Stimulated activated CD8-positive, alpha-beta memory T cell treated with anti-CD3 and anti-CD28 coated beads, Interleukin-12 subunit alpha, Interleukin-12 subunit beta, amount 100 ng/mL, for 24 hours (primary cell): ENCODE data around the gene WDFY4.

Experiments
- DNase-seq: peaks from one replicate; pipeline ENCODE4 v3.0.0-alpha.2; 2020; ENCODE audit errors: extremely low read depth

Gene WDFY4

GRCh38 chr10:48879451-48879850, 194.8 kb downstream of the WDFY4 start:
- DNase-seq: no peak

GRCh38 chr10:48880016-48880705, 195.5 kb downstream of the WDFY4 start:
- DNase-seq: no peak

- no peak for DNase-seq
Measured at GRCh38 chr10:48881937-48882336, 197.3 kb downstream of the WDFY4 start.

DNA sequence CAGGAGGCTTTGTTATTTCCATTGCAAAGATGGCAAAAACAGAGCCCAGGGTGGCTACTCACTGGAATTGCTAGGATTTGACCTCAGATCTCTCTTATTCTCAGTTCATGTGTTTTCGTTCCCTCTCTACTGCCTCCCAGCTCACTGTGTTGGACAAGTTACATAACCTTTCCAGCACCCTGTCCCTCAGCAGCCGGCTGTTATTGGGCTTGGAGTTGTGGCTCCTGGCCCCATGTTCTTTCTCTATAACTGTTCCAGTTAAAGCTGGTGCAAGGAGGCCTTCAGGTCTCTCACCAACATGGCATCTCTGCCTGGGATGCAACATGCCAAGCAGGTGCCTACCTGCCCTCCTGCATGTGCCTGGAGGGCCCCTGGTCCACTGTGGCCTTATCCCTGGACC, 198.2 kb downstream of the WDFY4 start:
- no peak for DNase-seq

DNA sequence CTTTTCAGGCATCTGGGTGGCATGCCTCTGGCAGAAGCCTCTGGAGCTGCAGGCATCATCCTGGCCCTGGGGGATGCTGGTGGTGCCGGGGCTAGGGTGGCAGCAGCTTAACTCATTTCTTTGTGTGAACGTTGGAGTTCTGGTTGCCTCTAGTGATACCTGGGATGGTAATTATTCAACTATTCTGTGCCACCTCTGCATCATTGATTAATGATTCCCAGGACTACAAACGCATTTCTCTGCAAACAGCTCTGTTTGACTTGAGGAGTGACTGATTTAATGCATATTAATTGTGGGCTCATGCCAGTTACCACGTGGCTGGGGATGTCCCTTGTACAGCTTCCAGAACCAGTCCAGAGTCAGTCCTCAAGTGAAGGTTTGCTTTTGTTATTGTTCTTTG, 199.0 kb downstream of the WDFY4 start:
- no peak for DNase-seq

- no peak for DNase-seq
Measured at GRCh38 chr10:48884179-48885045, 199.7 kb downstream of the WDFY4 start.

DNA sequence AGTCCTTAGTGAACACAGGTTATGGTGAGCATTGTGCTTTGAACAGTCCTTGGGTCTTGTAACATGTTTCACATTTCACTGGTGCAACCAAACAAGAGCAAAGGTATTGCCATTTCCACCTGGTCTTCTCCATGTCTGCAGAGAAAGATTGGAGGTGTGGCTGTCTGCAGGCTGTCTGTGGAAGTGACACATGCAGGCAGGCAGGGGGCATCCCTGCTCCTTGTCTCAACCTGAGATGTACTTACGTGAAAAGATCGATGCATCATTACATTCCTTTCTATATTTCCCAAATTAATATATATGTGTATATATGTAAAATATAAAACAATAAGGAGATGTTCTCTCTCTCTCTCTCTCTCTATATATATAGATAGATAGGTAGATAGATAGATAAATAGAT, 200.7 kb downstream of the WDFY4 start:
- no peak for DNase-seq

- no peak for DNase-seq
Measured at GRCh38 chr10:48887982-48888381, 203.3 kb downstream of the WDFY4 start.

DNA sequence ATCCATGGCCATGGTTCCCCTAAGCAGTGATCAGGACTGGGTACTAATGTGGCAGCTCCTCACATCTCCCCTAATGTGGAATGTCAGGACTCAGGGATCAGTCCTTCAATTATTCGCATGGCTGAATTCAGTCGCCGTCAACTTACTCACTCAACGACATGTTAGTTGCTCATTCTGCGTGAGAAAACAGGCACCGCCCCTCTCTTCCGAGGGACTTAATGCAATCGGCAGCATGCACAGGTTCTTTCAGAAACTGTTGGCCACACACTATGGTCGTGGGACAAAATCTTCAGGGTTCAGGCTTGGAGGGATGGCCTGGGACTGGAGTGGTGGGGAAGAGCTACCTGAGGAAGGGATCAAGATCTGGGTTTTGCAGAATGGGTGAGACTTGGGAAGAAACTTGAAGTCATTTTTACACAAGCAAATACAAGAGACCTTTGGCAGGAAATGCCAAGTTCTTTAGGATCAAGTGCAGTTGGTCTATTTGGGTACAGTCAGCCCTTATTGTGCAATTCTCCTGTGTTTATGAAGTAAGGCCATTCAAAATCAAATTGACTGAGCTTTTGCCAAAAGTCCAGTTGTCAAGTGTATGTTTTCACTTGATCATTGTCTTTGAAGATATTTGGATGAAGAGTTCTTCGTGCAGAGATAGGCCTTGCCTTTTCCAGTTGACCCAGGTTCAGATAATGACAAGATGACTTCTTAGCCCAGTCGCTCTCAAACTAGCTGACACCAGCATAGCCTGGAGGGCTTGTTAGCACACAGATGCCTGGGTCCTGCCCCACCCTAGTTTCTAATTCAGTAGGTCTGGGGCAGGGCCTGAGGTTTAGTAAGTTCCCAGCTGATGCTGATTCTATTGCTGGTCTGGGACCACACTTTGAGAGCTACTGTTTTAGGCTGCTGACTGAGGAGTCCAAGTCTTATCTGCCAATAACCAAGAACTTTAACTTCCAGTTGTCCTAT, 206.5 kb downstream of the WDFY4 start:
- DNase-seq: no peak

GRCh38 chr10:48894911-48895802, 210.5 kb downstream of the WDFY4 start:
- no peak for DNase-seq

- no peak for DNase-seq
Measured at GRCh38 chr10:48895803-48896195, 211.1 kb downstream of the WDFY4 start.

- no peak for DNase-seq
Measured at GRCh38 chr10:48896756-48897440, 212.2 kb downstream of the WDFY4 start.

- DNase-seq: no peak
Measured at GRCh38 chr10:48897441-48897790, 212.7 kb downstream of the WDFY4 start.

DNA sequence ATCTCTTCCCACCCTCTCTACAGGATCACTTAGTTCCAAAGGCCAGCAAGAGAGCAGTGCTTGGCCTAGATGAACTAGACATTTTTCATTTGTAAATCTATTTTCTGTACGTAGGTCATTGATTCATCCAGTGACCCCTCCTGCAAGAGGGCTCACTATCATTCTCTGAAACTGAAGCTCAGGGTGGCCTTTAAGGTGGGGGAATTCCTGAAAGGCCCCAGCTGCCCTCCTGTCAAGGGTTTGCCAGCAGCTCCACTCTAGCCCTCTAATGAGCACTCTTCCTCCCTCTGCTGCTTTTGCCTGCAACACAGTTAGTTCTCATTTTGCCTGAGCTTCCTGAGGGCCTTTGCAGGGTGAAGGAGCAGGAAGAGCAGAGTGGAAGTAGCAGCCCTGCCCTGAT, 213.8 kb downstream of the WDFY4 start:
- DNase-seq: no peak

- no peak for DNase-seq
Measured at GRCh38 chr10:48899781-48900180, 215.1 kb downstream of the WDFY4 start.

GRCh38 chr10:48900371-48900801, 215.7 kb downstream of the WDFY4 start:
- no peak for DNase-seq

DNA sequence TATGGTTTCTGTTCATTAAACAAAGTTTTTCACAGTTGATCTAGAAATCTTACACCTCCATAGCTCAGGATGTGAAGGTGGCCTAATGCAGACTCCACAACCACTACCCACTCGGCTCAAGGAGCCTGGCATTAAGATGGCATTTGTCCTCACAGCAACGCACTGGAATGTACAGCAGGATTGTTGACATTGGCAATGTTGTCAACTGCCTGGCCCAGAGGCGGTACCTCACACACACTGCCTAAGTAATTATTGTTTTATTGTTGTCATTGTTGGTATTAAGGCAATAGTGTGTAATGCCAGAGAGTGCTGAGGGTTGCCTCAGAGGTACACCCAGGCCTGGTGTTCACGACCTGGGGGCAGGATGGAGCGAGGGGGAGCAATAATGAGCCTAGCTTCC, 216.6 kb downstream of the WDFY4 start:
- no peak for DNase-seq

GRCh38 chr10:48902096-48902495, 217.4 kb downstream of the WDFY4 start:
- DNase-seq: no peak

GRCh38 chr10:48903151-48903550, 218.5 kb downstream of the WDFY4 start:
- no peak for DNase-seq

DNA sequence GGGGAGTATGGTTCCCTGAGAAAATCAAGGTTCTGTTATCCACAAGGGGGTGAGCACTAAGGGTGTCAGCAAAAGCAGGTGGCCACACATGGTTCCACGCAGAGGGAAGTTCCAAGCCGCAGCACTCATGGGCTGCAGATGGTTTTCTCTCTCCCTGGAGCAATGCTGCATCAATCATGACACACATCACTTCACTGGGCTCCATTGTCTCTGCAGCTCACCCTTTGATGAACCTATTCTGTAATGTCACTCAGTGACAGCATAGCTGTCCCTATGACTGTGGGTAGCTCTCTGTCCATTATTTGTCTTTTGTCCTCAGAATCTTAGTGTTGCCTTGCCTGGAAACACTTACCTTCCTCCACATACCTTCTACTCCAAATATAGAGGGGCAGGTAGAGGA, 220.2 kb downstream of the WDFY4 start:
- DNase-seq: no peak

- no peak for DNase-seq
Measured at GRCh38 chr10:48905311-48905710, 220.6 kb downstream of the WDFY4 start.
